A673 (cell line): Measurements from ENCODE around the gene PATE1. TPM values are rescaled to one million over a fixed set of nuclear protein-coding genes. Genes with fewer than 3 reads are reported as not detected.

ENCODE experiments used
- BruUV-seq: library from RNA; stranded (reverse); fragments of 400-500 nt; replicated peaks from 2 replicates; lab custom pipeline; 2021; lab: Mats Ljungman, UMichigan
- CTCF ChIA-PET: fragments of 300-600 bp; sonication (Branson Sonifier 250); formaldehyde crosslinking; loops from one replicate; lab custom pipeline; 2022; ENCODE audit warnings: antibody characterized with exemption; lab: Charles Lee
- POLR2A ChIA-PET: fragments of 300-600 bp; sonication (Branson Sonifier 250); formaldehyde crosslinking; loops from one replicate; lab custom pipeline; 2022; ENCODE audit warnings: antibody characterized with exemption; ENCODE audit not compliant: low non-redundant PET; lab: Charles Lee
- DNase-seq: peaks from one replicate; pipeline ENCODE4 v3.0.0-alpha.2; 2015; ENCODE audit warnings: low spot score
- H3K27ac ChIP-seq: fragments of 200-600 bp; sonication (generic); 2 replicates; pipeline ENCODE4 v1.5.1; 2016; ENCODE audit warnings: mixed run types, low read depth, mild to moderate bottlenecking, mixed read lengths, antibody characterized with exemption, low read length; ENCODE audit not compliant: poor library complexity, severe bottlenecking
- H3K27me3 ChIP-seq: fragments of 200-600 bp; sonication (generic); replicated peaks from 2 replicates; pipeline ENCODE4 v1.6.1; 2017; ENCODE audit warnings: mixed run types, low read depth, mild to moderate bottlenecking, mixed read lengths, antibody characterized with exemption, low read length; ENCODE audit not compliant: insufficient read depth, poor library complexity
- H3K36me3 ChIP-seq: fragments of 200-600 bp; sonication (generic); 2 replicates; pipeline ENCODE4 v1.6.1; 2016; ENCODE audit warnings: mixed run types, mild to moderate bottlenecking, mixed read lengths, antibody characterized with exemption, low read length; ENCODE audit not compliant: insufficient read depth, poor library complexity, severe bottlenecking
- H3K4me1 ChIP-seq: fragments of 200-600 bp; sonication (generic); 2 replicates; pipeline ENCODE4 v1.6.1; 2017; ENCODE audit warnings: mixed run types, mild to moderate bottlenecking, mixed read lengths, antibody characterized with exemption, low read length; ENCODE audit not compliant: insufficient read depth, poor library complexity, severe bottlenecking
- H3K4me3 ChIP-seq: fragments of 200-600 bp; sonication (generic); 2 replicates; pipeline ENCODE4 v1.5.1; 2016; ENCODE audit warnings: low read depth, mixed run types, mild to moderate bottlenecking, mixed read lengths, low read length; ENCODE audit not compliant: poor library complexity, severe bottlenecking
- H3K9me3 ChIP-seq: fragments of 200-600 bp; sonication (generic); 2 replicates; pipeline ENCODE4 v1.6.1; 2016; ENCODE audit warnings: mixed run types, low read depth, mild to moderate bottlenecking, mixed read lengths, antibody characterized with exemption, low read length; ENCODE audit not compliant: poor library complexity, severe bottlenecking
- CTCF ChIP-seq: fragments of 300-800, 200-600 bp; sonication (generic); conservative IDR thresholded peaks from 2 replicates; pipeline ENCODE4 v1.5.1; 2017; ENCODE audit warnings: low read depth, mild to moderate bottlenecking, antibody characterized with exemption, low read length, moderate library complexity, mixed read lengths
- EZH2 ChIP-seq: fragments of 200-600 bp; sonication (generic); IDR thresholded peaks from 2 replicates; pipeline ENCODE4 v1.6.1; 2017; ENCODE audit warnings: borderline replicate concordance, low read depth, mild to moderate bottlenecking, mixed read lengths, antibody characterized with exemption, low read length; ENCODE audit not compliant: poor library complexity, severe bottlenecking
- intact Hi-C: fragments of 100-400 bp; cut with micrococcal nuclease; formaldehyde crosslinking; loops from one replicate; pipeline ENCODE4 v1.10.0; 2022; ENCODE audit not compliant: unreplicated experiment
- total RNA-seq: library from RNA; stranded (reverse); gene quantifications from 2 replicates; pipeline ENCODE4 v1.2.3, GENCODE V29; 2021

Gene PATE1
- total RNA-seq, 1 experiment from 2014 or later, result not detected

DNA sequence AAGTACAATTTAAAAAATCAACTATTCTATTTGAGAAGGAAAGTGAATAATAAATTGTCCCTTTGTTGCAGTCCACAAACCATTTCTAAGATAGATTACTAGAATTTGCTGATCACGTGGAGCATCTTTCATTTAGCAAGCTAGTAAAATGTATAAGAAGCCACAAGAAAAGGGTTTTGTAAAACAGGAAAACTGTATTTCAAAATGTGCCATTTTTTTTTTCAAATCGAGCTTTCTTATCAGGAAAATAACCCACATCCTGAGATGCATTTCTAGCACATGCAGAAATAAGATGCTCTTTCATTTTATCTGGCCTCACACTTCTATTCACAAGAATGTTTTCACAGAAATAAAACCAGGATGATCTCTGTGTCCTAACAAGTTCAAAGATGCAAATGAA, 38.6 kb downstream of the PATE1 start:
- DNase-seq, result no peak
- POLR2A ChIA-PET, result no interaction called here
- intact Hi-C loops, result no loop called here
- no TSS peak for BruUV-seq
- no peaks in the 10 kb centered on the region for H3K4me1 ChIP-seq
- CTCF ChIA-PET, result no interaction called here
- H3K27me3 ChIP-seq, result peaks cover 5% of the 10 kb centered on the region
- TF ChIP-seq CTCF (no peak), EZH2 (no peak)
- no peak overlapping the region for H3K27ac ChIP-seq
- H3K4me3 ChIP-seq, result no peak overlapping the region
- no peaks in the 10 kb centered on the region for H3K36me3 ChIP-seq
- H3K9me3 ChIP-seq, result no peaks in the 10 kb centered on the region

DNA sequence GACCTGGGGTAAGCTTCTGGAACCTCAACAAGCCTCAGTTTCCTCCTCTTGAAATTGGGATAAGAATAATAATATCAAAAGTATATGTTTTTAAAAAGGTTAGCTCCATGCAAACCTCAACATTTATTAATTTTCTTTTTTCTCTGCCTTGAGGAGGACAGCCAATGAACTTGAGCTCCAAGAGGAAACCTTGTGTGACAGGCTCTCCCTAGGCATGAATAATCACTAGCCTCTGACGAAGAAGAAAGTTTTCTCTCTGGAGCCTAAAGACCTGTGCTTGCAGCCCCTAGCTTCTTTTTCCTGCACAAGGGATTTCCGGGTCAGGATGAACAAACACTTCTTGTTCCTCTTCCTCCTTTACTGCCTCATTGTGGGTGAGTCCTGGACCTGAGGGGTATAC, 41.7 kb downstream of the PATE1 start, which contains the start of gene PATE3:
PATE3 (plus strand) TSS at position 301 of the 400 bp plus-strand sequence; CDS start at position 326, 25 bp downstream.
- Histone ChIP-seq H3K4me3 (no peak within 1 kb of the TSS), H3K27ac (no peak within 1 kb of the TSS), H3K27me3 (peaks cover 5% of the 10 kb centered on the region), H3K4me1 (no peaks in the 10 kb centered on the region), H3K36me3 (no peaks in the 10 kb centered on the region), H3K9me3 (no peaks in the 10 kb centered on the region)
- ChIA-PET CTCF (no interaction called here), POLR2A (no interaction called here)
- BruUV-seq, result no TSS peak
- no peak for TF ChIP-seq CTCF
- no peak for TF ChIP-seq EZH2
- intact Hi-C loops, result no loop called here
- DNase-seq, result no peak

DNA sequence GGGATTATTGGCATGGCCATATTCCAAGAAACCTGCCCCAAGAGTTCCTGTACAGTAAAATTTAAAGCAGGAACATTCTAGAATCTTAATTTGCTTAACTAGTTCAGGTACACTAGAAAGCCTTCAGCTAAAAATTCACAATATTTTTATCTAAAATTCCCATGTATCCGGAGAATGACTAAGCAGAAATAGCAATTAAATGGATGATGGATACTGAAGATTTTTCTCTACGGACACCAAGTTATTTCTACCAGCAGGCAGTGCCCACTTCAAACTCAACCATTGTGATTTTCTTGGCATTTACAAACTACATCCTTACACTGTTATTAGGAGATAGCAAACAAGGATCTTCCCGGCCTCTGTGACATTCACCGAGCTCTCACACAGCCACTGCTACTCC, 44.7 kb downstream of the PATE1 start:
- intact Hi-C loops, result no loop called here
- CTCF ChIA-PET, result no interaction called here

More for the DNA sequence above, 44.7 kb downstream of the PATE1 start:
- no peaks in the 10 kb centered on the region for H3K9me3 ChIP-seq
- no peak overlapping the region for H3K27ac ChIP-seq
- peaks cover 5% of the 10 kb centered on the region for H3K27me3 ChIP-seq
- H3K36me3 ChIP-seq, result no peaks in the 10 kb centered on the region
- POLR2A ChIA-PET, result no interaction called here
- no peak for DNase-seq
- no TSS peak for BruUV-seq
- TF ChIP-seq EZH2 (no peak), CTCF (no peak)
- H3K4me1 ChIP-seq, result no peaks in the 10 kb centered on the region
- H3K4me3 ChIP-seq, result no peak overlapping the region
